GM23338 (cell line): ENCODE measurements around the gene VANGL1. TPM values are rescaled to one million over a fixed set of nuclear protein-coding genes. Genes with fewer than 3 reads are reported as not detected.

Source experiments
- ATAC-seq: fragments of 200-7000 bp; cut with Tn5 transposase; 3 replicates; pipeline ENCODE4 v1.9.1; 2020
- DNase-seq: peaks from one replicate; pipeline ENCODE4 v3.0.0-alpha.2; 2015; ENCODE audit warnings: low spot score
- H2AFZ ChIP-seq: fragments of 200-600 bp; sonication (generic); 2 replicates; pipeline ENCODE4 v1.8.0; 2016; ENCODE audit warnings: antibody characterized with exemption, mild to moderate bottlenecking, moderate library complexity
- H3F3A ChIP-seq: fragments of 200-600 bp; sonication (generic); replicated peaks from 2 replicates; pipeline ENCODE4 v1.8.0; 2017; ENCODE audit warnings: antibody characterized with exemption, mixed run types, low read depth
- H3K27ac ChIP-seq: fragments of 200-600 bp; sonication (generic); 2 replicates; pipeline ENCODE4 v1.6.1; 2016; ENCODE audit warnings: low read depth
- H3K27me3 ChIP-seq: fragments of 200-600 bp; sonication (generic); 2 replicates; pipeline ENCODE4 v1.8.0; 2016; ENCODE audit warnings: mild to moderate bottlenecking, mixed run types, moderate library complexity; ENCODE audit not compliant: insufficient read depth
- H3K36me3 ChIP-seq: fragments of 200-600 bp; sonication (generic); 2 replicates; pipeline ENCODE4 v1.8.0; 2016; ENCODE audit warnings: mild to moderate bottlenecking; ENCODE audit not compliant: insufficient read depth
- H3K4me1 ChIP-seq: fragments of 200-600 bp; sonication (generic); 2 replicates; pipeline ENCODE4 v1.8.0; 2016; ENCODE audit warnings: mild to moderate bottlenecking, moderate library complexity; ENCODE audit not compliant: insufficient read depth
- H3K4me2 ChIP-seq: fragments of 200-600 bp; sonication (generic); 2 replicates; pipeline ENCODE4 v1.7.1; 2017; ENCODE audit warnings: mixed run types
- H3K4me3 ChIP-seq: fragments of 200-600 bp; sonication (generic); 2 replicates; pipeline ENCODE4 v1.6.1; 2016; ENCODE audit warnings: mixed run types
- H3K79me2 ChIP-seq: fragments of 200-600 bp; sonication (generic); replicated peaks from 2 replicates; pipeline ENCODE4 v1.8.0; 2017; ENCODE audit warnings: mild to moderate bottlenecking; ENCODE audit not compliant: insufficient read depth
- H3K9me2 ChIP-seq: fragments of 200-600 bp; sonication (generic); 2 replicates; pipeline ENCODE4 v1.8.0; 2017; ENCODE audit not compliant: insufficient read depth
- H4K20me1 ChIP-seq: fragments of 200-600 bp; sonication (generic); replicated peaks from 2 replicates; pipeline ENCODE4 v1.8.0; 2017; ENCODE audit warnings: mild to moderate bottlenecking; ENCODE audit not compliant: insufficient read depth
- H3K27ac Mint-ChIP-seq: 2 replicates; pipeline ENCODE4 v1.8.0; 2020; ENCODE audit warnings: inconsistent platforms, mild to moderate bottlenecking, moderate library complexity, mixed read lengths
- H3K27me3 Mint-ChIP-seq: 3 replicates; pipeline ENCODE4 v1.8.0; 2022; ENCODE audit warnings: low read depth, mild to moderate bottlenecking, moderate library complexity, mixed read lengths, inconsistent platforms; ENCODE audit not compliant: insufficient read depth, poor library complexity
- H3K36me3 Mint-ChIP-seq: 3 replicates; pipeline ENCODE4 v1.8.0; 2021; ENCODE audit warnings: low read depth, mild to moderate bottlenecking, inconsistent platforms, moderate library complexity, mixed read lengths
- H3K4me1 Mint-ChIP-seq: 3 replicates; pipeline ENCODE4 v1.8.0; 2020; ENCODE audit warnings: mild to moderate bottlenecking, inconsistent platforms, mixed read lengths
- H3K4me3 Mint-ChIP-seq: 3 replicates; pipeline ENCODE4 v1.8.0; 2021; ENCODE audit warnings: moderate library complexity, mild to moderate bottlenecking, inconsistent platforms, mixed read lengths
- H3K9me3 Mint-ChIP-seq: 3 replicates; pipeline ENCODE4 v1.8.0; 2020; ENCODE audit warnings: moderate library complexity, mild to moderate bottlenecking, inconsistent platforms, mixed read lengths
- CREB1 ChIP-seq: fragments of 250-450 bp; sonication (Bioruptor Pico); IDR thresholded peaks from 2 replicates; pipeline ENCODE4 v1.5.0; 2020; ENCODE audit warnings: low read depth, mild to moderate bottlenecking, moderate library complexity
- EZH2 ChIP-seq: fragments of 200-600 bp; sonication (generic); IDR thresholded peaks from one replicate; pipeline ENCODE4 v1.8.0; 2017; ENCODE audit warnings: antibody characterized with exemption, mild to moderate bottlenecking, low read depth; ENCODE audit not compliant: unreplicated experiment
- EZH2phosphoT487 ChIP-seq: fragments of 200-600 bp; sonication (generic); IDR thresholded peaks from one replicate; pipeline ENCODE4 v1.8.1; 2018; ENCODE audit warnings: antibody characterized with exemption; ENCODE audit not compliant: unreplicated experiment
- POLR2AphosphoS5 ChIP-seq: IDR thresholded peaks from 2 replicates; pipeline ENCODE4 v1.6.1; 2016; ENCODE audit warnings: antibody characterized with exemption, low read depth
- STAT1 ChIP-seq: IDR thresholded peaks from one replicate; pipeline ENCODE4 v1.6.1; 2016; ENCODE audit warnings: antibody characterized with exemption; ENCODE audit not compliant: unreplicated experiment
- ZNF114 ChIP-seq: fragments of 250-450 bp; sonication (Bioruptor Pico); IDR thresholded peaks from 2 replicates; pipeline ENCODE4 v1.5.0; 2020; ENCODE audit warnings: mild to moderate bottlenecking, moderate library complexity
- ZNF331 ChIP-seq: fragments of 250-450 bp; sonication (Bioruptor Pico); IDR thresholded peaks from 2 replicates; pipeline ENCODE4 v1.5.0; 2020; ENCODE audit warnings: low read depth, mild to moderate bottlenecking, moderate library complexity
- polyA plus RNA-seq: library from polyadenylated mRNA; unstranded; fragments of >200 nt; fragmentation: Nextera tagmentation; extraction: Ambion mirVana; gene quantifications from 2 replicates; pipeline ENCODE4 v1.2.1, GENCODE V29; 2016
- total RNA-seq: library from RNA; depleted of rRNA; stranded (reverse); fragments of >200 nt; shearing (Covaris generic); gene quantifications from 2 replicates; pipeline ENCODE4 v1.2.3, GENCODE V29; 2014
- TF ChIP-seq, protein P1 (sequence below): fragments of 250-450 bp; sonication (Bioruptor Pico); IDR thresholded peaks from 2 replicates; pipeline ENCODE4 v1.5.0; 2020; ENCODE audit warnings: mild to moderate bottlenecking, moderate library complexity
- TF ChIP-seq, protein P2 (sequence below): IDR thresholded peaks from one replicate; pipeline ENCODE4 v1.6.1; 2018; ENCODE audit warnings: antibody characterized with exemption; ENCODE audit not compliant: unreplicated experiment
- TF ChIP-seq, protein P3 (sequence below), 2 experiments: fragments of 200-600 bp in 1 of 2; sonication (generic) in 1 of 2; conservative IDR thresholded peaks; 2 replicates each; pipeline versions ENCODE4 v1.5.1 to v1.6.1; 2016 to 2017; ENCODE audit warnings: antibody characterized with exemption in 2 of 2, low read depth in 2 of 2, mild to moderate bottlenecking in 2 of 2, moderate library complexity in 1 of 2

The VANGL1 gene
- total and polyA plus RNA-seq, 2 experiments from 2014 or later, result 4.4 to 14.4 TPM

DNA sequence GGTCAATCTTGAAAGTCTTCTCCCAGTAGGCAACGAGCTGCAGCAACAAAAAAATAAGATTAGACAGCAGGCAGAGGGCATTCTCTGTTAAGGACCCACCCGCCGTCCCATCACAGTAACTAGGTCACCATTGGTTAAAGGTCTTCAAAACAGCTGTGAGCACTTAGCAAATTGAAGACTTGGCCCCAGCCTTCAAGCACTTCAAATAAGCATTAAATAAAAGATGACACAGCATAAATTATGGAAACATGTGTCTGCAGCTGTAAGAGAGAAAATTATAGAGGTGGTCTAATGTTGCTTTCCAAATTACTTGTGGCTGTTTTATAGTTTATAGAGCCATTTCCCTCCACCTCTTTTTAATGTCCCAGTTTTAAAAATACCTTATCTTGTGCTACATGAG is 61.2 kb downstream of the VANGL1 start (continued):
- TF ChIP-seq, protein P1, sequence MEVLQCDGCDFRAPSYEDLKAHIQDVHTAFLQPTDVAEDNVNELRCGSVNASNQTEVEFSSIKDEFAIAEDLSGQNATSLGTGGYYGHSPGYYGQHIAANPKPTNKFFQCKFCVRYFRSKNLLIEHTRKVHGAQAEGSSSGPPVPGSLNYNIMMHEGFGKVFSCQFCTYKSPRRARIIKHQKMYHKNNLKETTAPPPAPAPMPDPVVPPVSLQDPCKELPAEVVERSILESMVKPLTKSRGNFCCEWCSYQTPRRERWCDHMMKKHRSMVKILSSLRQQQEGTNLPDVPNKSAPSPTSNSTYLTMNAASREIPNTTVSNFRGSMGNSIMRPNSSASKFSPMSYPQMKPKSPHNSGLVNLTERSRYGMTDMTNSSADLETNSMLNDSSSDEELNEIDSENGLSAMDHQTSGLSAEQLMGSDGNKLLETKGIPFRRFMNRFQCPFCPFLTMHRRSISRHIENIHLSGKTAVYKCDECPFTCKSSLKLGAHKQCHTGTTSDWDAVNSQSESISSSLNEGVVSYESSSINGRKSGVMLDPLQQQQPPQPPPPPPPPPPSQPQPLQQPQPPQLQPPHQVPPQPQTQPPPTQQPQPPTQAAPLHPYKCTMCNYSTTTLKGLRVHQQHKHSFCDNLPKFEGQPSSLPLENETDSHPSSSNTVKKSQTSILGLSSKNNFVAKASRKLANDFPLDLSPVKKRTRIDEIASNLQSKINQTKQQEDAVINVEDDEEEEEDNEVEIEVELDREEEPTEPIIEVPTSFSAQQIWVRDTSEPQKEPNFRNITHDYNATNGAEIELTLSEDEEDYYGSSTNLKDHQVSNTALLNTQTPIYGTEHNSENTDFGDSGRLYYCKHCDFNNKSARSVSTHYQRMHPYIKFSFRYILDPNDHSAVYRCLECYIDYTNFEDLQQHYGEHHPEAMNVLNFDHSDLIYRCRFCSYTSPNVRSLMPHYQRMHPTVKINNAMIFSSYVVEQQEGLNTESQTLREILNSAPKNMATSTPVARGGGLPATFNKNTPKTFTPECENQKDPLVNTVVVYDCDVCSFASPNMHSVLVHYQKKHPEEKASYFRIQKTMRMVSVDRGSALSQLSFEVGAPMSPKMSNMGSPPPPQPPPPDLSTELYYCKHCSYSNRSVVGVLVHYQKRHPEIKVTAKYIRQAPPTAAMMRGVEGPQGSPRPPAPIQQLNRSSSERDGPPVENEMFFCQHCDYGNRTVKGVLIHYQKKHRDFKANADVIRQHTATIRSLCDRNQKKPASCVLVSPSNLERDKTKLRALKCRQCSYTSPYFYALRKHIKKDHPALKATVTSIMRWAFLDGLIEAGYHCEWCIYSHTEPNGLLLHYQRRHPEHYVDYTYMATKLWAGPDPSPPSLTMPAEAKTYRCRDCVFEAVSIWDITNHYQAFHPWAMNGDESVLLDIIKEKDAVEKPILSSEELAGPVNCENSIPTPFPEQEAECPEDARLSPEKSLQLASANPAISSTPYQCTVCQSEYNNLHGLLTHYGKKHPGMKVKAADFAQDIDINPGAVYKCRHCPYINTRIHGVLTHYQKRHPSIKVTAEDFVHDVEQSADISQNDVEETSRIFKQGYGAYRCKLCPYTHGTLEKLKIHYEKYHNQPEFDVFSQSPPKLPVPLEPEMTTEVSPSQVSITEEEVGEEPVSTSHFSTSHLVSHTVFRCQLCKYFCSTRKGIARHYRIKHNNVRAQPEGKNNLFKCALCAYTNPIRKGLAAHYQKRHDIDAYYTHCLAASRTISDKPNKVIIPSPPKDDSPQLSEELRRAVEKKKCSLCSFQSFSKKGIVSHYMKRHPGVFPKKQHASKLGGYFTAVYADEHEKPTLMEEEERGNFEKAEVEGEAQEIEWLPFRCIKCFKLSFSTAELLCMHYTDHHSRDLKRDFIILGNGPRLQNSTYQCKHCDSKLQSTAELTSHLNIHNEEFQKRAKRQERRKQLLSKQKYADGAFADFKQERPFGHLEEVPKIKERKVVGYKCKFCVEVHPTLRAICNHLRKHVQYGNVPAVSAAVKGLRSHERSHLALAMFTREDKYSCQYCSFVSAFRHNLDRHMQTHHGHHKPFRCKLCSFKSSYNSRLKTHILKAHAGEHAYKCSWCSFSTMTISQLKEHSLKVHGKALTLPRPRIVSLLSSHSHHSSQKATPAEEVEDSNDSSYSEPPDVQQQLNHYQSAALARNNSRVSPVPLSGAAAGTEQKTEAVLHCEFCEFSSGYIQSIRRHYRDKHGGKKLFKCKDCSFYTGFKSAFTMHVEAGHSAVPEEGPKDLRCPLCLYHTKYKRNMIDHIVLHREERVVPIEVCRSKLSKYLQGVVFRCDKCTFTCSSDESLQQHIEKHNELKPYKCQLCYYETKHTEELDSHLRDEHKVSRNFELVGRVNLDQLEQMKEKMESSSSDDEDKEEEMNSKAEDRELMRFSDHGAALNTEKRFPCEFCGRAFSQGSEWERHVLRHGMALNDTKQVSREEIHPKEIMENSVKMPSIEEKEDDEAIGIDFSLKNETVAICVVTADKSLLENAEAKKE (CRISPR knock-in tag), result no peak
- TF ChIP-seq CREB1, result no peak
- TF ChIP-seq EZH2, result no peak
- no peak for TF ChIP-seq POLR2AphosphoS5
- TF ChIP-seq STAT1, result no peak
- no peak for TF ChIP-seq ZNF331
- no peak for TF ChIP-seq EZH2phosphoT487
- TF ChIP-seq ZNF114, result no peak

DNA sequence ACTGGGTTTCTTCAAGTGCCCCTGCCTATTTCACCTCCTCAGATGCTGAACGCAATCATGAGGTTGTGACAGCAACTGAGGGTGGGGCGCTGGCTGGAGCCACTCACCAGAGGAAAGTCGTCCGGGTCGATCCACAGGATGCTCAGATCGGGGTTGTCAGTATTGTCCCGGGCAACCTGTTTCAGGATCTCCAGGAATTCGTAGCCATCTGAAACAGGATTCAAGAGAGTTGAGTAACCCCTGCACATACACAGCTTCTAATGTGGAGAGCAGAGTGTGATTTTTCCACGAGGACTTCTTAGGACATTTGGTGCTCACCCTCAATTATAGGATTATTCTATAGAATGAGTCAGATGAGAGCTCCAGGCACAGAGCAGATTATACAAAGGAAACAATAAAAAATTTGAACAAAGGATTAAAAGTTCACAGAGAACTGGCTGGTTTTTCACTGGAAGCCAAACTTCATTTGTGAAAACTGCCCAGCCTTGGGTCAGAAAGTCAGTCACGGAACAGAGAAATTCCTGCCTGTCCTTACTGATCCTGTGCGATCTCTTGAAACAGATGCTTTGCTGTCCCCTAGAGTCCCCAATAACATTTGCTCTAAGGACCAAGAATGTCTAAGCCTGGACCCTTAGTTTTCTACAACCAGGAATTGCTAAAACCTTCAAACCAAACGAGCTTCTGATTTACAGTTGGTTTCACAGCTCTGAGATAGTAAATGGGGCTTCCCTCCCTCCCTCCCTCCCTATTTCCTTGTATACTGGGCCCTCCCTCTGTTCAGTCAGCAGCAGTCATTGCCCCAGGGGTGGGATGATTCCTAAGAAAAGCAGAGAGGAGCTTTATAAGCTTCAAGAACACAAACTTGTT is 63.5 kb downstream of the VANGL1 start:
- Mint-ChIP-seq H3K27me3 (no peaks in the 10 kb centered on the region), H3K9me3 (no peaks in the 10 kb centered on the region; the same call in 2 of the 3 replicates), H3K4me3 (no peak overlapping the region), H3K4me1 (peaks cover 2% of the 10 kb centered on the region; the same call in 2 of the 3 replicates), H3K27ac (no peak overlapping the region), H3K36me3 (no peaks in the 10 kb centered on the region)
- H3K79me2 ChIP-seq, result no peaks in the 10 kb centered on the region
- H2AFZ ChIP-seq, result 0 out of 2 replicates have a peak overlapping the region, but pooled peaks have one; percentile 52
- H3K27ac ChIP-seq, result no peak overlapping the region
- no peaks in the 10 kb centered on the region for H4K20me1 ChIP-seq
- ATAC-seq, result peak; percentile 22; the same call in 1 of the 3 replicates
- no peak overlapping the region for H3K4me2 ChIP-seq
- DNase-seq, result no peak
- H3K9me2 ChIP-seq, result no peaks in the 10 kb centered on the region
- H3K4me1 ChIP-seq, result no peaks in the 10 kb centered on the region
- no peak overlapping the region for H3K4me3 ChIP-seq
- H3K27me3 ChIP-seq, result no peaks in the 10 kb centered on the region
- no peaks in the 10 kb centered on the region for H3F3A ChIP-seq
- H3K36me3 ChIP-seq, result no peaks in the 10 kb centered on the region
- TF ChIP-seq, protein P2, sequence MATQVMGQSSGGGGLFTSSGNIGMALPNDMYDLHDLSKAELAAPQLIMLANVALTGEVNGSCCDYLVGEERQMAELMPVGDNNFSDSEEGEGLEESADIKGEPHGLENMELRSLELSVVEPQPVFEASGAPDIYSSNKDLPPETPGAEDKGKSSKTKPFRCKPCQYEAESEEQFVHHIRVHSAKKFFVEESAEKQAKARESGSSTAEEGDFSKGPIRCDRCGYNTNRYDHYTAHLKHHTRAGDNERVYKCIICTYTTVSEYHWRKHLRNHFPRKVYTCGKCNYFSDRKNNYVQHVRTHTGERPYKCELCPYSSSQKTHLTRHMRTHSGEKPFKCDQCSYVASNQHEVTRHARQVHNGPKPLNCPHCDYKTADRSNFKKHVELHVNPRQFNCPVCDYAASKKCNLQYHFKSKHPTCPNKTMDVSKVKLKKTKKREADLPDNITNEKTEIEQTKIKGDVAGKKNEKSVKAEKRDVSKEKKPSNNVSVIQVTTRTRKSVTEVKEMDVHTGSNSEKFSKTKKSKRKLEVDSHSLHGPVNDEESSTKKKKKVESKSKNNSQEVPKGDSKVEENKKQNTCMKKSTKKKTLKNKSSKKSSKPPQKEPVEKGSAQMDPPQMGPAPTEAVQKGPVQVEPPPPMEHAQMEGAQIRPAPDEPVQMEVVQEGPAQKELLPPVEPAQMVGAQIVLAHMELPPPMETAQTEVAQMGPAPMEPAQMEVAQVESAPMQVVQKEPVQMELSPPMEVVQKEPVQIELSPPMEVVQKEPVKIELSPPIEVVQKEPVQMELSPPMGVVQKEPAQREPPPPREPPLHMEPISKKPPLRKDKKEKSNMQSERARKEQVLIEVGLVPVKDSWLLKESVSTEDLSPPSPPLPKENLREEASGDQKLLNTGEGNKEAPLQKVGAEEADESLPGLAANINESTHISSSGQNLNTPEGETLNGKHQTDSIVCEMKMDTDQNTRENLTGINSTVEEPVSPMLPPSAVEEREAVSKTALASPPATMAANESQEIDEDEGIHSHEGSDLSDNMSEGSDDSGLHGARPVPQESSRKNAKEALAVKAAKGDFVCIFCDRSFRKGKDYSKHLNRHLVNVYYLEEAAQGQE, result no peak
- TF ChIP-seq, protein P3, sequence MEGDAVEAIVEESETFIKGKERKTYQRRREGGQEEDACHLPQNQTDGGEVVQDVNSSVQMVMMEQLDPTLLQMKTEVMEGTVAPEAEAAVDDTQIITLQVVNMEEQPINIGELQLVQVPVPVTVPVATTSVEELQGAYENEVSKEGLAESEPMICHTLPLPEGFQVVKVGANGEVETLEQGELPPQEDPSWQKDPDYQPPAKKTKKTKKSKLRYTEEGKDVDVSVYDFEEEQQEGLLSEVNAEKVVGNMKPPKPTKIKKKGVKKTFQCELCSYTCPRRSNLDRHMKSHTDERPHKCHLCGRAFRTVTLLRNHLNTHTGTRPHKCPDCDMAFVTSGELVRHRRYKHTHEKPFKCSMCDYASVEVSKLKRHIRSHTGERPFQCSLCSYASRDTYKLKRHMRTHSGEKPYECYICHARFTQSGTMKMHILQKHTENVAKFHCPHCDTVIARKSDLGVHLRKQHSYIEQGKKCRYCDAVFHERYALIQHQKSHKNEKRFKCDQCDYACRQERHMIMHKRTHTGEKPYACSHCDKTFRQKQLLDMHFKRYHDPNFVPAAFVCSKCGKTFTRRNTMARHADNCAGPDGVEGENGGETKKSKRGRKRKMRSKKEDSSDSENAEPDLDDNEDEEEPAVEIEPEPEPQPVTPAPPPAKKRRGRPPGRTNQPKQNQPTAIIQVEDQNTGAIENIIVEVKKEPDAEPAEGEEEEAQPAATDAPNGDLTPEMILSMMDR (conservative IDR thresholded peaks at IDR 0.05; ENCODE audit: low read depth in 2 of 2), result 0 out of 4 replicates have a peak, but pooled peaks of 1 of the 2 experiments have one; percentile 13
- no peak for TF ChIP-seq ZNF331
